Fibroblast of villous mesenchyme (primary cell): ENCODE measurements around the gene STMND1. TPM values are rescaled to one million over a fixed set of nuclear protein-coding genes. Genes with fewer than 3 reads are reported as not detected.
"Not testable (repeated sequence)": the region's sequence is repeated elsewhere in the genome, so short reads cannot be mapped to it uniquely, and the experiment has no call there.

Experiments
- DNase-seq: peaks from one replicate; pipeline ENCODE4 v3.0.0-alpha.2; 2010; ENCODE audit warnings: low read depth
- H3K4me3 ChIP-seq: 2 replicates; pipeline ENCODE4 v1.5.1; 2011; ENCODE audit warnings: low read depth, mild to moderate bottlenecking, low read length
- CTCF ChIP-seq: IDR thresholded peaks from 2 replicates; pipeline ENCODE4 v1.5.1; 2012; ENCODE audit warnings: low read depth, mild to moderate bottlenecking, low read length; ENCODE audit not compliant: insufficient read depth
- total RNA-seq: library from RNA; depleted of rRNA; stranded (reverse); fragments of >200 nt; gene quantifications from 2 replicates; pipeline ENCODE4 v1.2.3, GENCODE V29; 2012

STMND1 gene
- total RNA-seq, 1 donor = under 0.01 TPM

GRCh38 chr6:17062871-17063440 is 38.9 kb upstream of the STMND1 start:
- H3K4me3 ChIP-seq = no peak overlapping the region
- DNase-seq = no peak
- TF ChIP-seq CTCF = no peak

GRCh38 chr6:17064975-17065374 is 36.9 kb upstream of the STMND1 start:
- no peak for DNase-seq
- H3K4me3 ChIP-seq = no peak overlapping the region
- TF ChIP-seq CTCF = no peak

GRCh38 chr6:17066610-17067009 is 35.2 kb upstream of the STMND1 start:
- H3K4me3 ChIP-seq = no peak overlapping the region
- no peak for TF ChIP-seq CTCF
- DNase-seq = no peak

- not testable (repeated sequence) for H3K4me3 ChIP-seq, DNase-seq
Observed at GRCh38 chr6:17068972-17069371, 32.9 kb upstream of the STMND1 start.

GRCh38 chr6:17070400-17070799 is 31.4 kb upstream of the STMND1 start:
- H3K4me3 ChIP-seq, DNase-seq: not testable (repeated sequence)

- not testable (repeated sequence) for DNase-seq, H3K4me3 ChIP-seq
Observed at GRCh38 chr6:17073596-17073995, 28.3 kb upstream of the STMND1 start.

- DNase-seq = no peak
- TF ChIP-seq CTCF = no peak
- no peak overlapping the region for H3K4me3 ChIP-seq
Observed at GRCh38 chr6:17081273-17081672, 20.6 kb upstream of the STMND1 start.

GRCh38 chr6:17081860-17082508 is 19.9 kb upstream of the STMND1 start:
- no peak for DNase-seq
- TF ChIP-seq CTCF = no peak
- H3K4me3 ChIP-seq = no peak overlapping the region
